H1 (cell line): ENCODE measurements around the gene KCNQ1OT1.

Source experiments
- CREB1 ChIP-seq: IDR thresholded peaks from 2 replicates; pipeline ENCODE4 v1.6.1; 2012; ENCODE audit warnings: inconsistent platforms
- CTCF ChIP-seq, 3 experiments: IDR thresholded peaks; 1 replicate in 2 of 3; 2 replicates in 1 of 3; pipeline versions ENCODE4 v1.5.1 to v1.6.1; 2011; ENCODE audit warnings: low read length in 3 of 3, mild to moderate bottlenecking in 3 of 3, inconsistent platforms in 2 of 3, low read depth in 1 of 3, moderate library complexity in 1 of 3; ENCODE audit not compliant: insufficient read depth in 1 of 3; ENCODE audit errors: control extremely low read depth in 1 of 3
- EZH2 ChIP-seq: fragments of 200-600 bp; sonication (generic); IDR thresholded peaks from 2 replicates; pipeline ENCODE4 v1.7.1; 2012; ENCODE audit warnings: low read depth, mild to moderate bottlenecking, moderate library complexity, low read length, inconsistent platforms; ENCODE audit not compliant: severe bottlenecking
- GABPA ChIP-seq: IDR thresholded peaks from 2 replicates; pipeline ENCODE4 v1.6.1; 2011; ENCODE audit warnings: mild to moderate bottlenecking, low read length, moderate library complexity, borderline replicate concordance; ENCODE audit not compliant: insufficient read depth
- HDAC2 ChIP-seq, 2 experiments: fragments of 300-600 bp in 1 of 2; sonication (generic) in 1 of 2; IDR thresholded peaks; 2 replicates each; pipeline ENCODE4 v1.6.1; 2011 to 2012; ENCODE audit warnings: low read depth in 2 of 2, low read length in 2 of 2, mild to moderate bottlenecking in 2 of 2, moderate library complexity in 2 of 2, borderline replicate concordance in 1 of 2, inconsistent platforms in 1 of 2
- JUND ChIP-seq: IDR thresholded peaks from 2 replicates; pipeline ENCODE4 v1.6.1; 2011; ENCODE audit warnings: mild to moderate bottlenecking, improper control_type of control experiment, low read length
- KDM1A ChIP-seq: fragments of 200-600, 300-600 bp; sonication (generic); IDR thresholded peaks from 2 replicates; pipeline ENCODE4 v1.7.1; 2016; ENCODE audit warnings: mild to moderate bottlenecking, low read length, borderline replicate concordance
- PHF8 ChIP-seq: fragments of 200-600 bp; sonication (generic); conservative IDR thresholded peaks from 2 replicates; pipeline ENCODE4 v1.7.1; 2012; ENCODE audit warnings: low read depth, mild to moderate bottlenecking, inconsistent platforms, low read length, moderate library complexity
- POLR2A ChIP-seq, 2 experiments: IDR thresholded peaks; 1 replicate in 1 of 2; 2 replicates in 1 of 2; pipeline ENCODE4 v1.6.1; 2011; ENCODE audit warnings: low read depth in 2 of 2, low read length in 2 of 2, mild to moderate bottlenecking in 2 of 2; ENCODE audit errors: control extremely low read depth in 1 of 2
- POLR2AphosphoS5 ChIP-seq: IDR thresholded peaks from 2 replicates; pipeline ENCODE4 v1.6.1; 2011; ENCODE audit warnings: low read depth, low read length
- RAD21 ChIP-seq, 2 experiments: IDR thresholded peaks in 1 of 2; conservative IDR thresholded peaks in 1 of 2; 2 replicates each; pipeline ENCODE4 v1.6.1; 2011; ENCODE audit warnings: low read depth in 2 of 2, low read length in 2 of 2, improper control_type of control experiment in 1 of 2, inconsistent platforms in 1 of 2, mild to moderate bottlenecking in 1 of 2, moderate library complexity in 1 of 2
- SRF ChIP-seq: IDR thresholded peaks from 2 replicates; pipeline ENCODE4 v1.6.1; 2011; ENCODE audit warnings: mild to moderate bottlenecking, low read depth, low read length, moderate library complexity
- ZNF274 ChIP-seq: IDR thresholded peaks from 2 replicates; pipeline ENCODE4 v1.7.0; 2012; ENCODE audit warnings: low read length, borderline replicate concordance; ENCODE audit errors: extremely low read depth
- TF ChIP-seq, protein P1 (sequence below): IDR thresholded peaks from 2 replicates; pipeline ENCODE4 v1.6.1; 2012; ENCODE audit warnings: inconsistent platforms

- TF ChIP-seq CTCF (IDR thresholded peaks at IDR 0.05; ENCODE audit: control extremely low read depth in 1 of 3, insufficient read depth in 1 of 3, low read depth in 1 of 3, low read length in 3 of 3) (no peak), POLR2AphosphoS5 (no peak), ZNF274 (no peak), CREB1 (no peak), RAD21 (IDR thresholded peaks at IDR 0.05 in 1 of 2, conservative IDR thresholded peaks at IDR 0.05 in 1 of 2; ENCODE audit: low read depth in 2 of 2, low read length in 2 of 2) (no peak), GABPA (no peak), EZH2 (no peak), POLR2A (IDR thresholded peaks at IDR 0.05; ENCODE audit: control extremely low read depth in 1 of 2, low read depth in 2 of 2, low read length in 2 of 2) (no peak), PHF8 (no peak), JUND (no peak), KDM1A (no peak), HDAC2 (IDR thresholded peaks at IDR 0.05; ENCODE audit: borderline replicate concordance in 1 of 2, low read depth in 2 of 2, low read length in 2 of 2) (no peak), SRF (no peak)
- TF ChIP-seq, protein P1, sequence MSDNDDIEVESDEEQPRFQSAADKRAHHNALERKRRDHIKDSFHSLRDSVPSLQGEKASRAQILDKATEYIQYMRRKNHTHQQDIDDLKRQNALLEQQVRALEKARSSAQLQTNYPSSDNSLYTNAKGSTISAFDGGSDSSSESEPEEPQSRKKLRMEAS = no peak
Measured at GRCh38 chr11:2599561-2600189, 100.1 kb downstream of the KCNQ1OT1 start.
